ENCODE data around the gene CCRL2. TPM values are rescaled to one million over a fixed set of nuclear protein-coding genes. Genes with fewer than 3 reads are reported as not detected.
A peak's percentile ranks its signal among the peaks of the same experiment; 100 is the strongest.

Gene CCRL2
- total RNA-seq, 1 experiment from 2014 or later: not detected

- Histone ChIP-seq H2BK5ac (ENCODE audit: insufficient read length, low read length) (no peak overlapping the region), H3K56ac (ENCODE audit: insufficient read length, low read depth, low read length) (no peak overlapping the region), H3K23me2 (ENCODE audit: insufficient read length, low read depth, low read length, poor library complexity, severe bottlenecking) (no peaks in the 10 kb centered on the region), H2AFZ (ENCODE audit: low read length) (no peak overlapping the region), H2BK15ac (ENCODE audit: low read depth, low read length) (no peak overlapping the region), H4K20me1 (ENCODE audit: control insufficient read depth, insufficient read depth, insufficient read length) (no peaks in the 10 kb centered on the region), H2BK120ac (ENCODE audit: low read depth, low read length, poor library complexity, severe bottlenecking) (no peak overlapping the region), H2BK20ac (ENCODE audit: low read depth, low read length, poor library complexity, severe bottlenecking) (no peak overlapping the region), H3T11ph (ENCODE audit: low read length) (no peak overlapping the region), H3K27me3 (ENCODE audit: insufficient read depth, low read length) (no peaks in the 10 kb centered on the region), H3K4ac (ENCODE audit: low read depth, low read length) (no peak overlapping the region), H3K4me1 (ENCODE audit: insufficient read depth, low read length) (no peaks in the 10 kb centered on the region), H3K79me1 (ENCODE audit: insufficient read depth, low read depth, low read length, poor library complexity, severe bottlenecking) (no peaks in the 10 kb centered on the region), H3K9ac (ENCODE audit: extremely low read depth, insufficient read length, low read length) (no peak overlapping the region), H2AK5ac (ENCODE audit: insufficient read length, low read length) (no peak overlapping the region), H3K14ac (ENCODE audit: insufficient read depth, low read length) (no peak overlapping the region), H3K4me2 (ENCODE audit: insufficient read depth, insufficient read length, low read length) (no peak overlapping the region), H4K91ac (ENCODE audit: insufficient read length, low read depth, low read length) (no peak overlapping the region), H3K9me3 (ENCODE audit: control insufficient read depth, low read depth, low read length) (no peaks in the 10 kb centered on the region), H3K79me2 (ENCODE audit: insufficient read depth, low read length) (no peaks in the 10 kb centered on the region), H2BK12ac (ENCODE audit: insufficient read length, low read depth, low read length) (no peak overlapping the region), H3K27ac (ENCODE audit: insufficient read length, low read depth, low read length) (no peak overlapping the region), H3K18ac (ENCODE audit: insufficient read length, low read depth, low read length) (no peak overlapping the region), H4K8ac (replicated peaks; ENCODE audit: insufficient read length, low read depth, low read length) (no peak overlapping the region), H3K23ac (ENCODE audit: insufficient read length, low read depth, low read length) (no peak overlapping the region), H4K5ac (ENCODE audit: insufficient read length, low read depth, low read length) (no peak overlapping the region)
- peaks cover 5% of the 10 kb centered on the region for H3K27me3 Mint-ChIP-seq (ENCODE audit: low read depth)
- no peak for TF ChIP-seq CTCF (conservative IDR thresholded peaks at IDR 0.05)
- H3K4me1 Mint-ChIP-seq: no peaks in the 10 kb centered on the region
- DNase-seq: peak; percentile 12
- H3K9me3 Mint-ChIP-seq: peaks cover 0 to 3% of the 10 kb centered on the region in 2 experiments; a peak in 1 of 5 replicates
- no CpG with 5 or more reads among the region's 21 CpGs for WGBS (ENCODE audit: extremely low coverage, insufficient read length, low lambda C conversion rate)
- 0 out of 7 replicates have a peak overlapping the region, but pooled peaks of 1 of the 3 experiments have one; percentile 34 for H3K27ac Mint-ChIP-seq
- H3K4me3 Mint-ChIP-seq: no peak overlapping the region
- H3K36me3 Mint-ChIP-seq (ENCODE audit: insufficient read depth in 1 of 3, low read depth in 3 of 3): no peaks in the 10 kb centered on the region
These were observed 48.4 kb downstream of the CCRL2 start for GRCh38 chr3:46455231-46456115.

Data from H9 (cell line).